ENCODE data around the gene PRR12. TPM values are rescaled to one million over a fixed set of nuclear protein-coding genes. Genes with fewer than 3 reads are reported as not detected.

PRR12 gene
- total RNA-seq, 1 donor from 2014 or later = 42.1 TPM

- Mint-ChIP-seq H3K9me3 (no peaks in the 10 kb centered on the region), H3K27ac (no peak overlapping the region), H3K4me1 (no peaks in the 10 kb centered on the region), H3K36me3 (ENCODE audit: low read depth) (peaks cover 78% of the 10 kb centered on the region), H3K27me3 (no peaks in the 10 kb centered on the region), H3K4me3 (no peak overlapping the region)
- ATAC-seq (ENCODE audit: low read depth) = no peak
- ChIA-PET CTCF (no interaction called here), POLR2A (interaction anchor here (0.9 to 1.0 kb wide), 2 partner anchors 14 to 15 kb away, joined by 3 read pairs; partner anchors contain the start of gene SCAF1)
- no peak for TF ChIP-seq CTCF (IDR thresholded peaks at IDR 0.05)
- DNase-seq = no peak
- intact Hi-C loops (cut with micrococcal nuclease) = no loop called here
These were observed 65.6 kb downstream of the PRR12 start for GRCh38 chr19:49656456-49657109.

DNA sequence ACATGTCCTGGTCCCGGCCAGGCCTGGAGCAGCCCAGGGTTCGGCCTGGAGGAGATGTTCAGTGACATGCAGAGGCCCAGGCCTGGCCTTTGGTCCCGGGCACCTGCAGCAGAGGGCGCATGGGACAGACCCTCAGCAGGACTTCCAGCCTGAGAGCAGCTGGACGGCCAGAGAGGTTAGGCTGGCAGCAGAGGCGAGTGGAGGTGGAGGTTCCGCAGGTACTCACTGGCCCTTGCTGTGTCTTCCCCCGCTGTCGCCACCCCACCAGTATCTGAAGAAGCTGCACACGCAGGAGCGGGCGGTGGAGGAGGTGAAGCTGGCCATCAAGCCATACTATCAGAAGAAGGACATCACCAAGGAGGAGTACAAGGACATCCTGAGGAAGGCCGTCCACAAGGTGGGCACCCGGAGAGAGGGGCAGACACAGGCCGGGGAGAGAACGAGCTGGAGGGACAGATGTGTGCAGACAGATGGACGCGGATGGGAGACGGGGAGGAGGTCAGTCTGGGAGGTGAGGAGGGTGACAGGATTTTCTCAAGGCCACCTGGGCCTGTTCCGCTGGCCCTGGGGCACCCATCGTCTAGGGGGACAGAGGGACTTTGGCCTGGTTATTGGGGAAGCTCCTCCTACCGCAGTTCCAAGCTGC is 66.6 kb downstream of the PRR12 start:
- CTCF ChIA-PET = no interaction called here
- Mint-ChIP-seq H3K27ac (no peak overlapping the region), H3K9me3 (no peaks in the 10 kb centered on the region), H3K36me3 (ENCODE audit: low read depth) (peaks cover 82% of the 10 kb centered on the region), H3K4me3 (no peak overlapping the region), H3K27me3 (no peaks in the 10 kb centered on the region), H3K4me1 (no peaks in the 10 kb centered on the region)
- ATAC-seq (ENCODE audit: low read depth) (no peak), DNase-seq (no peak)
- POLR2A ChIA-PET = interaction anchor here (0.7 kb wide), 1 partner anchor 58 kb away, joined by 3 read pairs; no protein-coding TSS in a partner anchor
- intact Hi-C loops (cut with micrococcal nuclease) = no loop called here
- TF ChIP-seq CTCF (IDR thresholded peaks at IDR 0.05) = no peak

- no peaks in the 10 kb centered on the region for H3K9me3 Mint-ChIP-seq
- H3K36me3 Mint-ChIP-seq (ENCODE audit: low read depth) = peaks cover 84% of the 10 kb centered on the region
- peaks cover 5% of the 10 kb centered on the region for H3K4me1 Mint-ChIP-seq
- no peak overlapping the region for H3K27ac Mint-ChIP-seq
- CTCF ChIA-PET = no interaction called here
- H3K27me3 Mint-ChIP-seq = no peaks in the 10 kb centered on the region
- H3K4me3 Mint-ChIP-seq = no peak overlapping the region
- no peak for ATAC-seq (ENCODE audit: low read depth)
- TF ChIP-seq CTCF (IDR thresholded peaks at IDR 0.05) = no peak
- POLR2A ChIA-PET = no interaction called here
- no peak for DNase-seq
- intact Hi-C loops (cut with micrococcal nuclease) = no loop called here
These were observed 67.1 kb downstream of the PRR12 start for GRCh38 chr19:49658139-49658517.

DNA sequence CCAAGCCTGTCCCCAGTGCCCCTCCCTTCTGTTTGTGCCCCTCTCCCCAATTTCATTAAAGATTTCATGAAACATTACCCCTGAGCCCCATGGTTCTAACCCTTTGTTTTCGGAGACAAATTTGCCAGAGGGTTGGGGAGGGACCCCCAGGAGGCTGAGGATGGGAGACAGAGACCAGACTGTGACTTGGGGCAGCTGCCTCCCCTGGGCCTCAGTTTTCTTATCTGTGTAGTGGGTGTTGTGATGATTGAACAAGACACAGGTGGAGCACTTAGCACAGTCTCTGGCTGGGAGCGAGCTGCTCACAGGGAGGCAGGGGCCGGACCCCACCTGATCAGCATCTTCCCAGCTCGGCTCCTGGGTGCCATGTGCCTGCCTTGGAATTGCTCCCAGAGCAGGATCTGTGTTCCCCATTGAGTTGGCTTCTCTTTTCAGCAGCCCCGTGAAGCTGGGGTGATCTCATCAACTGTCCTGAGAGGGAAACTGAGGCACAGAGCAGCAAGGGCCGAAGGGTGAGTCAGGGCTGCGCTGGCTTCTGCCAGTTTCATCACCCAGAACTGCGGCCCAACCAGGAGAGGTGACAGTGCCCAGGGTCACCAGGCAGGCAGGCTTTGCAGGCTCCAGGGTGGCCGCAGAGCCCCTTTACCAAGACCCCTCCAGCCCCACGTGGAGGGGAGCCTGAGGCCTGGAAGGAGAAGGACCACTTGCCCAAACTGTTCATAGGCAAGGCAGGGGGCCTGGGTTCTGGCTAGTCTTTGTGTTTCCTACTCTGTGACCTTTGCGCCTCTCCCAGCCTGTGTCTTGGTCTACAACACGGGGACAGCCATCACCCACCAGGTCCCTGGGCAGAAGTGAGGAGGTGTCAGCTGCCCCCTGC is 67.8 kb downstream of the PRR12 start:
- Mint-ChIP-seq H3K9me3 (no peaks in the 10 kb centered on the region), H3K4me3 (no peak overlapping the region), H3K27me3 (no peaks in the 10 kb centered on the region), H3K27ac (no peak overlapping the region), H3K36me3 (ENCODE audit: low read depth) (peaks cover 79% of the 10 kb centered on the region), H3K4me1 (peaks cover 12% of the 10 kb centered on the region)
- DNase-seq = no peak
- POLR2A ChIA-PET = no interaction called here
- TF ChIP-seq CTCF (IDR thresholded peaks at IDR 0.05) = no peak
- CTCF ChIA-PET = no interaction called here
- intact Hi-C loops (cut with micrococcal nuclease) = no loop called here
- no peak for ATAC-seq (ENCODE audit: low read depth)

Data from activated B cell treated with CpG ODN at 0.5 μM for 24 hours (primary cell).